Stimulated activated naive CD8-positive, alpha-beta T cell treated with anti-CD3 and anti-CD28 coated beads, Interleukin-15, Interleukin-2, amounts not matched to agents 100 U/mL and 50 U/mL, for 24 hours (primary cell): ENCODE measurements around the gene RHOT2.

Source experiments
- ATAC-seq: fragments of 150-1000 bp; cut with Tn5 transposase; one replicate; pipeline ENCODE4 v1.10.0; 2021
- DNase-seq: peaks from one replicate; pipeline ENCODE4 v3.0.0; 2021

The RHOT2 gene

DNA sequence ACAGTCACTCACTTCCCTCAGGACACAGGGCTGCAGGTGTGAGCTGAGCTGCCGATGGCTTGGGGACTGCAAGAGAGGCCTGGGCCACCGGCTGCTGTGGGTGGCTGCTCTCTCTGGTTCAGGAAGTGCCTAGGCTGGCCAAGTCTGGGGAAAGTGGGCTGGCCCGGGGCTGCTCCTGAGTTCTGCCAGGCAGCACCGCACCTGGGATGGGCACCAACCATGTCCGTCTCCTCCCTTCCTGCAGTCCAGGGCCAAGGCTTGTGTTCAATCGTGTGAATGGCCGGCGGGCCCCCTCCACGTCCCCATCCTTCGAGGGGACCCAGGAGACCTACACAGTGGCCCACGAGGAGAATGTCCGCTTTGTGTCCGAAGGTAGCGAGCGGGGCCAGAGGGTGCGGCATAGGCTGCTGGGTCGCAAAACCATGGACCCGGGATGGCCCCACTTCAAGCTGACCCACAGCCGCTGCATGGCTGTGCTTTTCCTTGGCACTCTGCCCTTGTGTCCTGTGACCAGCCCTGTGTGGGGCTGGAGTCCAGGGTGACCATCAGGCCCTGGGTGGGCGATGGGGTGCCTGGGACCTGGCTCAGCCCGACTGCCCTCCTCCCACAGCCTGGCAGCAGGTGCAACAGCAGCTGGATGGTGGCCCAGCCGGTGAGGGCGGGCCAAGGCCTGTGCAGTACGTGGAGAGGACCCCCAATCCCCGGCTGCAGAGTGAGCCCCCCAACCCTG, 20.6 kb upstream of the RHOT2 start:
- no peak for DNase-seq

DNA sequence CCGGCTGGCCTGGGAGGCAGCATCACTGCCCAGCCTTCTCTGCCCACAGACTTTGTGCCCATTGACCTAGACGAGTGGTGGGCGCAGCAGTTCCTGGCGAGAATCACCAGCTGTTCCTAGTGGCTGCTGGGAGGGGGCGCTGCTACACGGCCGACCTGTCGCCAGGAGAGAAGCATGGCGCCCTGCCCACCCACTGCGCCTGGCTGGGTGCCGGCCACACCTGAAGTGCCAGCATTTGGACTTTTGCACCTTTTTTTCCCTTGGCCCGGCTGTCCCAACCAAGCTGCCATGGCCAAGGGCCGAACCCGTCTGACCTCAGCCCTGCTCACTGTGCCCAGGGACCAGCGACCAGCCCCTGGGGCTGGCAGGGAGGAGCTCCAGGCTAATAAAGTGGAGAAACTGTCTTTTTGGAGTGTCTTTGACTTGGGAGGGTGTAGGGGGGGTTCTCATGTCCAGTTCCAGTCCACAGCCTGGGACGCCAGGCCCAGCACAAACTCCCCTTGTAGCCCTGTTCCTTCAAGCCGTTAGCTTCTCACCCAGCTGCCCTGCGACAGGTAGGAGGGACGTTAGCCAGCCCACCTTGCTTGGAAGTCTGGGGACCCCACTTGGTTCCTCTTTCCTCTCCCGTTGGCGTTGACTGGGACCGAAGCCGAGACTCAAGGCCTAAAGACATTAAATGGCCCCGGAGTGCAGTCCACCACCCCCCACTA, 19.7 kb upstream of the RHOT2 start:
- DNase-seq, result peak; percentile 78
- ATAC-seq, result peak; percentile 16

More for the DNA sequence above, 20.6 kb upstream of the RHOT2 start:
- no peak for ATAC-seq

DNA sequence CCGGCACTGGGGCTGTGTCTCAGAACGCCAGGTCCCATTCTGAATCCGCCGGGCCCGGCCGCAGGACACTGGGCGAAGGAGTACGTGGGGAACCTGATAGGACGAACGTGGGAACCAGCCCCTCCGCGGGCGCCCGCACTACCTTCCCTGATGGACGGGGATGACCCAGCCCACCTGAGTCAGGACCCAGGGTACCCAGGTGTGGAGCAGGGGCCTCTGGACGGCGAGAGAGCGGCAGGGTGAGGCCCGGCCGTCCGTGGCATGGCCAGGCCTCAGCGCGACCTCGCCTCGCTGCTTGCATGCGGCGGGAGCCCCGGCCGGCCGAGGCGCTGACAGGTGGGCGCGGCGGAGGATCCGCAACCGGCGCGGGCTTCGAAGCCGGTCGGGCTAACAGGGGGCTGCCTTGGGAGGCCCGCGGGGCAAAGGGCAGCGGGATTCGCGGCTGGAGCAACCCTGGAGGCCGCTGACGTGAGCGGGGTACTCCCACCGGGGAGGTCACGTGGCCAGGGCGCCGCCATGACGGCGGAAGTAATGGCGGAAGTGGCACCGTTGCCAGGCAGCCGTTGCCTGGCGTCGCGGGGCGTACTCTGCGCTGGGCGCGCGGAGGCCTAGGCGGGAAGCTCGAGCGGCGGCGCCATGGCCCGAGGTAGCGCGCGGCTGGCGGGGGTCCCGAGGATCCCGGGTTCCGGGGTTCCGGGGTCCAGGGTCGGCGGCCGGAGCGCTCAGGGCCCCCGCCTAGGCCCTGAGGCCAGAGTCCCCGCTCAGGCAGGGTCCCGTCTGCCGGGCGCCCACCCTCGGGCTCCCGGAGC, 18.9 kb upstream of the RHOT2 start, which contains the start of gene WDR90:
Gene WDR90 (plus strand): TSS at position 585 of the 809 bp plus-strand sequence. CDS start 52 bp downstream, at position 637.
- ATAC-seq, result peak; percentile 89

DNA sequence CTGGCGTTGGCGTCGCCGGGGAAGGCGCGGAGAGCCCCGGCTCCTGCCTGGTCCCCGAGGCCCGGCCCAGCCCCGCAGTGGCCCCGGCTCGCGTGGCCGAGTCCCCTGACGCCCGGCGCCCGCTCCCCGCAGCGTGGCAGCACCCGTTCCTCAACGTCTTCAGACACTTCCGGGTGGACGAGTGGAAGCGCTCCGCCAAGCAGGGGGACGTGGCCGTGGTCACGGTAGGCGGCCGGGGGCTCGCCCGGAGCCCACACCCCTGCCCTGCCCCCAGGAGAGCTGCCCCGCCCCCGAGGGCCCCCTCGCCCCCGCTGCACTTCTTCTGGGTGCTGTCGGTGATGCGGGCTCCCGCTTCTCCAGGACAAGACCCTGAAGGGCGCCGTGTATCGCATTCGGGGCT, 18.3 kb upstream of the RHOT2 start:
- no peak for ATAC-seq
- peak; percentile 41 for DNase-seq

More for the DNA sequence above, 18.9 kb upstream of the RHOT2 start, which contains the start of gene WDR90:
- peak; percentile 96 for DNase-seq

DNA sequence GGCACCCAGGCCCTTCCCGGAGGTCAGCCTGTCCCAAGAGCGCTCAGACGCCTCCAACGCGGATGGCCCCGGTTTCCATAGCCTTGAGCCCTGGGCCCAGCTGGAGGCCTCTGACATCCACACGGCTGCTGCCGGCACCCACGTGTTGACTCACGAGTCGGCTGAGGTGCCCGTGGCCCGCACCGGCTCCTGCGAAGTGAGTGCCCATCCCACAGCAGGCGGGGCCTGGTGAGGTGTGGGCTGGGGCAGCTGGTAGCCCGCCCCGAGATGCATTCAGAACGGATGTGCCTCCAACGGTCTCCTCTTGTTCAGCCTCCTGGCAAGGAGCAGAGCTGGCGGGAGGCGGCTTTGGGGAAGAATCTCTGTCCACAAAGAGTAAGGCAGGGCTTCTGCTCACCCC, 16.1 kb upstream of the RHOT2 start:
- DNase-seq, result no peak
- no peak for ATAC-seq

DNA sequence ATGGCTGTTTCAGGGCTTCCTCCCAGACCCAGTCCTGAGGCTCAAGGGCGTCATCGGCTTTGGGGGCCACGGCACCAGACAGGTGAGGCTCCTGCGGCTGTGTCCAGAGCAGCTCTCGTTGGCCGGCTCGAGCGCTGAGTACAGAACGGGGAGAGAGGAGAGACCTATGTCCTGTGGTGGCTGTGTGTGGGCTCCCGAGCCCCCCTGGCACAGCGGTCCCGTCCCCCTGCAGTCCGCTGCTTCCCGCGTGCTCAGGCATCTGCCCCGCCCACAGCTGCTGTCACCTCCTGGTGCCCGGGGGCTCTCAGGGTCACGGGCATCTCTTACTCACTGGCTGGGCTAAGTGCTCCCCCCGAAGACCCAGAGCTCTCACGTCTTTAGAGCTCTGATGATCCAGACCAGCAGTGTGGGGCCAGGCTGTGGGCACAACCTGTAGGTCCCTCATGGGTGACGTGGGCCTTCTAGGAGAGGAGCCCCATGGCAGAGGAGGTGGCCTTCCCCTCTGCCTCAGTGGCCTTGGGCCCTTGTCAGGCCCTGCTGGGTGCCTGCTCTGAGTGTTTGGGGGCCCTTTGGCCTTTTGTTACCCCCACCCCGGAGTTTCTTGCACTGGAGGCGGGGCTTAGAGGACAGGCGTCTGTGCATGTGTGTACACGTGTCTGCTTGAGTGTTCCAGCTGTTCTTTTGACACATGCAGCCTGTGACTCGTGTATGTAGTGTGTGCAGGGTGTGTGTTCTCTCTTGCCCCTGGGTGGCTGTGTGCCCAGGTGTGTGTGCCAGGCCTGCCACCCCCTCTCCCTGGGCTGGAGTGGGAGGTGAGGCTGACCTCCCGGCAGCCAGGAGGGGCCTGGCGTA, 15.3 kb upstream of the RHOT2 start:
- DNase-seq, result no peak
- no peak for ATAC-seq

DNA sequence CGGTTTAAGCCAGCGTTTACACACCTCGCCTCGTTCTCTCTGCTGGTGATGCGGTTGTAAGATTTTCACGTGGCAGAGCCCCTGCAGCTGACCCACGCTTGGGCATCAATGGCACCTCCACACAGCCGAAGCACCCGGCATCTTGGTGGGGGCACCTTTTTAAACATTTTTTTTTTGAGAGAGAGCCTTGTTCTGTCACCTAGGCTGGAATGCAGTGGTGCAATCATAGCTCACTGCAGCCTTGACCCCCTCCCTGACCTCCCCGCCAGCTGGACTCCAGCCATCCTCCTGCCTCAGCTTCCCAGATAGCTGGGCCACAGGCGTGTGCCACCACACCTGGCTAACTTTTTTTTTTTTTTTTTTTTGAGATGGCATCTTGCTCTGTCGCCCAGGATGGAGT, 13.9 kb upstream of the RHOT2 start:
- ATAC-seq (no peak), DNase-seq (no peak)

DNA sequence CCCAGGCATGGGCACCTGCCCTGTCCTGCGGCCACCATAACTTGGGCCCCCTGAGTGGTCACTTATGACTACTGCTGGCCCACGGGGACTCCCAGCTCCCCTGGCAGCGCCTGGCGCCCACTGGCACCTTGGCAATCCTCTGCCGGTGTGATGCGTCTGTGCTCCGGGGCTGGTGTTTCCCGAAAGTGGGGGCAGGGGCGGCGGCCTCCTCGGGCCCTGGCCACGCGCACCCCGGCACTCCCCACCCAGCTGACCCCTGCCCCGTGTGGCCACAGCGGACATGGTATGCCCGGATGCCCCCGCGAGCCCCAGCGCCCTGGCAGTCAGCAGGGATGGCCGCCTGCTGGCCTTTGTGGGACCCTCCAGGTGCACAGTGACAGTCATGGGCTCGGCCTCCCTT, 10.4 kb upstream of the RHOT2 start:
- DNase-seq, result no peak
- ATAC-seq, result no peak

DNA sequence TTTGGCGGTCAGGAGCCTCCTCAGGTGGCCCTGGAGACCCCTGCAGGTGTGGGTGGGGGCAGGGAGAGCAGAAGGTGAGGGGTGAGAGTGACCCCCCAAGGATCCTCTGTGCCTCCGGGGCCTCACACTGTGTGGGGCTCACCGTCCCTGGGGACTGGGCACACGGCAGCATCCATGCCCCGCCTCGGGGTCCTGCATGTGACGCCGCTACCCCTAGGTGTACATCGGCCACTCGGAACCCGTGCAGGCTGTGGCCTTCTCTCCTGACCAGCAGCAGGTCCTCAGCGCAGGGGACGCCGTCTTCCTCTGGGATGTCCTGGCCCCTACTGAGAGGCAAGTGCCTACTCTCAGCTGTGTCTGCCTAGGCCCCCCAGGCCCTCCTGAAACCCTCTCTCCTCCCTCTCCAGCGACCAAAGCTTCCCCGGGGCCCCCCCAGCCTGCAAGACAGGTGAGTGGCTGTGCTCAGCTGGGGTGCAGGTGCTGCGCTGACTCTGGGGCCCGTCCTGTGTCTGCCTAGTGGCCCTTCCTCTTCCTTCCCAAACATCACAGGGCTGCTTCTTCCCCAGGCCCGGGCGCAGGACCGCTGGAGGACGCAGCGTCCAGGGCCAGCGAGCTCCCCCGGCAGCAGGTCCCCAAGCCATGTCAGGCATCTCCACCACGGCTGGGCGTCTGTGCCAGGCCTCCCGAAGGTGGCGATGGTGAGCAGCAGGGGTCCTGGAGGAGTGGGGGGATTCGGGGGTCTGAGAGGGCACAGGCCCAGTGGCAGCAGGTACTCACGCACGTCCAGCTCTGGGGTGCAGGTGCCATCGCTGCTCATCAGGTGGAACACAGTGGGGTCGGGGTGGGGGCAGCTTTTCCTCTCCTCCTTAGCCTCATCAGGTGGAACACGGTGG, 9.0 kb upstream of the RHOT2 start:
- DNase-seq (no peak), ATAC-seq (no peak)

DNA sequence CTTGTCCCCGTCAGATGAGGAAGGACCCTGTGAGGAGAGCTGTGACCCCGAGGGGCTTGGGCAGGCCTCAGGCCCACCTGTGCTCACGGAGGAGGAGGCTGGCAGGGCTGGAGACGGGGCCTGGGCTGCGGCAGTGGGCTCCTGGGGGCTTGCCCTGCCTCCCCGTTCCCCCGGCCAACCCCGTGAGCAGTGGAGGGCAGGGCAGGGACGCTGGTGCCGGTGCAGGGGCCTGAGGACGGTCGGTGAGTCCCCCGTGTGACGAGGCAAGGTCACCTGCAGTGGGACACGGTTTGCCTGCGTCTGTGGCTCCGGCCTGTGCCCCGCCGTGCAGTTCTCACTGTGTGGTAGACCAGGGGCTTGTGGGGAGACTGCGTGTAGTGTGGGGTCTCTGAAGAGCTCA, 8.3 kb upstream of the RHOT2 start:
- ATAC-seq (no peak), DNase-seq (no peak)

DNA sequence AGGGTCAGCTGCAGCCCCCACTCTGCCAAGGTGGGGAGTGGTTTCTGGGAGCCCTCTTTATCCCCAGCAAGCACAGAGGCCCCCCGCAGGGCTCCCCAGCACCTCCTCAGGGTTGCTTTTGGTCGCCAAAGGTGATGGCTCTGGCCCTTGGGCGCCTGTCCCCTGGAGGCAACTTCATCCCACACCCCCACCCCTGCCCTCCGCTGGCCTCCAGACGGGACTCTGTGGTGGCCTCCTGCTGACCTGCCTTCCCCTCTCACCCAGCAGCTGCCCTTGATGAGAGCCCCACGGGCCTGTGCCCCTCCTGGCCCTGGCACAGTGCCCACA, 7.8 kb upstream of the RHOT2 start:
- no peak for DNase-seq
- no peak for ATAC-seq

DNA sequence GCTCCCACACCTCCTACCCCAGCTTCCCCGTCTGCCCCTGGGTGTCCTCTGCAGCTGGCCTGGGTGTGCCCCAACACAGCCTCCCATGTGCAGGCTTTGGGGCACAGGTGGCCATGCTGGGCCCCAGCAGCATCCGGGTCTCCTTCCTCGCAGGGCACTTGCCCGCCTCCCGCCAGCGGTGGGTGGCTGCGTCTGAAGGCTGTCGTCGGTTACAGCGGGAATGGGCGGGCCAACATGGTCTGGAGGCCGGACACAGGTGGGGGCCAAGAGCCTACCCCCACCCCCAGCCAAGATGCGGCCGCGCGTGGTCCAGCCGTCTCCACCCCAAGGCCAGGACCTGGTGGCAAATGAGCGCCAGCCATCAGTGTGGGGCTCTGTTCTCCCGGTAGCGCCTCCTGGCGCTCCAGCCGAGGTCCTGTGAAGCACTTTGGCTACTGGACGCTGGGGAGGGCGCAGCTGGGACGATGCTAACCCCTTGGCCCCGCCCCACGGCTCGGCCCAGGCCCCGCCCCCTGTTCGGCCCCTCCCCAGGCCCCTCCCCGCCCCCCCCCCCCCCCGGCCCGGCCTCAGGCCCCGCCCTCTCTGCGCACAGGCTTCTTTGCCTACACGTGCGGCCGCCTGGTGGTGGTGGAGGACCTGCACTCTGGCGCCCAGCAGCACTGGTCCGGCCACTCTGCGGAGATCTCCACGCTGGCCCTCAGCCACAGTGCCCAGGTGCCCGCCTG, 7.3 kb upstream of the RHOT2 start:
- DNase-seq, result peak; percentile 74
- ATAC-seq, result peak; percentile 61

DNA sequence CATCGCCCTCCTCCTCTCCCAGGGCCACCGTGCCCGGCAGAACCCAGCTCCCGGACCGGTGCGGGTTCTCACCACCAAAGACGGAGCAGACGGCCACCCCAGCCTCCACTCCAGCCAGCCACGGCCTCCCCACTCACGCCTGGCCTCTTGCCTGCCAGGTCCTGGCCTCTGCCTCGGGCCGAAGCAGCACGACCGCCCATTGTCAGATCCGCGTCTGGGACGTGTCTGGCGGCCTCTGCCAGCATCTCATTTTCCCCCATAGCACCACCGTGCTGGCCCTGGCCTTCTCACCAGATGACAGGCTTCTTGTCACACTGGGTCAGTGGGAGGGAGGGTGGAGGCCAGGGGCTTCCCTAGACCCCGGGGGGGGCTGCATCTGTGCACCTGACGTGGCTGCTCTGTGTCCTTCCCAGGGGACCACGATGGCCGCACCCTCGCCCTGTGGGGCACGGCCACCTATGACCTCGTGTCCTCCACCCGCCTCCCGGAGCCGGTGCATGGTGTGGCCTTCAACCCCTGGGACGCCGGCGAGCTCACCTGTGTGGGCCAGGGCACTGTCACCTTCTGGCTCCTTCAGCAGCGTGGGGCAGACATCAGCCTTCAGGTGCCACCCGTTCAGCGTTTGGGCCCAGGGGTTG, 6.6 kb upstream of the RHOT2 start:
- DNase-seq, result no peak
- no peak for ATAC-seq

DNA sequence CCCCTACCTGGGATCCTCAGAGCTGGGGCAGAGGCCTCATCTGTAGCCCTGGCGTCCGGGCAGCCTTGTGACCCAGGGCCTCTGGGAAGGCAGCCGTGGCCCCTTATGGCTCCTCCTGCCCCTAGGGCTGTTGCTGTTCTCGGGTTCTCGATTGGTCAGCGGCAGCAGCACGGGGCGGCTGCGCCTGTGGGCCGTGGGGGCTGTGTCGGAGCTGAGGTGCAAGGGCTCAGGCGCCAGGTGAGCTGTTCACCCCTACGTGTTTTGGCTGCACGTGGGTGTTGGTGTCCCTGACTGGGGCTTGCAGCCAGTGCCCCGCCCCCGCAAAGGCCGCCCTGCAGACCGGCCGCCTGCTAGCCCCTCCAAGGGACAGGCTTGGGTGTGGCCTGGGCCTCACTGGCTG, 5.8 kb upstream of the RHOT2 start:
- DNase-seq (no peak), ATAC-seq (no peak)

DNA sequence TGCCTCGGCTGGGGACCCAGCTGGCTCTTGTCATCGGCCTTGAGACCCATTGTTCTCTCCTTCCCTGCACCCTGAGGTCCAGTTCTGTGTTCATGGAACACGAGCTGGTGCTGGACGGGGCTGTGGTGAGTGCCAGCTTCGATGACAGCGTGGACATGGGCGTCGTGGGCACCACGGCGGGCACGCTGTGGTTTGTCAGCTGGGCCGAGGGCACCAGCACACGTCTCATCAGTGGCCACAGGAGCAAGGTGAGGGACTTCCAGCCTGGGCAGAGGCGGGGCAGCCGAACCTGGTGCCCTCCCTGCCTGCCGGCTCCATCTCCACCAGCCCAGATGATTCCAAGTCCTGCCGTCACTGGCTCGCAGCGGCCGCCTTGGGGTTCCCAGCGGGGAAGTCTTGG, 5.3 kb upstream of the RHOT2 start:
- DNase-seq (no peak), ATAC-seq (no peak)

DNA sequence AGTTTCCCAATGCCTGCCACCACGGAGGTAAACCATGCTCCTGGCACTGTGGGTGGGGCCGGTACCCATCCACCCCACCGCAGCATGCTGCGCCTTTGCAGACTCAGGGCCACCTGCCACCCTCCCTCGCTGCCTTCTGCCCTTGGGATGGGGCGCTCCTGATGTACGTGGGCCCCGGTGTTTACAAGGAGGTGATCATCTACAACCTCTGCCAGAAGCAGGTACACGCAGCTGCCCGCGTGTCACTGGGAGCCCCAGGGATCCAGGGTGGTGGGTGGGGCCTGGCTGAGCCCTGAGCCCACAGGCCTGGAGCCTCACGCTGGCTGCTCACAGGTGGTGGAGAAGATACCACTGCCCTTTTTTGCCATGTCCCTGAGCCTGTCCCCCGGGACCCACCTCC, 1.4 kb upstream of the RHOT2 start:
- DNase-seq, result no peak
- ATAC-seq, result no peak

DNA sequence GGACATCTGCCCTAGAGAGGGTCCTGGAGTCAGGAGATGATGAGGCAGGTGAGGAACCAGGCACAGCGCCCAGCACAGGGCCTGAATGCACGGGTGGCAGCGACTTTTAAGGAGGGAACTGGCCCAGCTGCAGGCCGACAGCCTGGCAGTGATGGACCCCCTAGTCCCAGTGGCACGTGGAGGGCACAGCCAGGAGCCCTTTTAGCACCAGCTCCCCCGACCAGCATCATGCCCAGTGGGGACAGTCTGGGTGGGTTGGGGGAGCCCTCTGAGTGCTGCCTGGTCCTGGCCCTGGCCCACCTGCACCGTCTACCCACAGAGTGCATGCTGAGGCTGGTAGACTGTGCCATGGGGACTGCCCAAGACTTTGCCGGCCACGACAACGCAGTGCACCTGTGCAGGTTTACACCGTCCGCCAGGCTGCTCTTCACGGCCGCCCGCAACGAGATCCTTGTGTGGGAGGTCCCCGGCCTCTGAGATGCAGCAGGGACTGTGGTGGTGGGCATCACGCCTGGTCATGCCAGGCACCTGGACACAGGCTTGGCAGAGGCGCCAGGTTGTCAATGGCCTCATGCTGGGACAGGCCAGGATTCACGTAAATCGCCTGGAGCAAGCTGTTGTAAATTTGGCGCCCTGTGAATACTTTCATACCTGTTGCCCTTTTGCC, 686 bp upstream of the RHOT2 start:
- DNase-seq, result no peak
- no peak for ATAC-seq

DNA sequence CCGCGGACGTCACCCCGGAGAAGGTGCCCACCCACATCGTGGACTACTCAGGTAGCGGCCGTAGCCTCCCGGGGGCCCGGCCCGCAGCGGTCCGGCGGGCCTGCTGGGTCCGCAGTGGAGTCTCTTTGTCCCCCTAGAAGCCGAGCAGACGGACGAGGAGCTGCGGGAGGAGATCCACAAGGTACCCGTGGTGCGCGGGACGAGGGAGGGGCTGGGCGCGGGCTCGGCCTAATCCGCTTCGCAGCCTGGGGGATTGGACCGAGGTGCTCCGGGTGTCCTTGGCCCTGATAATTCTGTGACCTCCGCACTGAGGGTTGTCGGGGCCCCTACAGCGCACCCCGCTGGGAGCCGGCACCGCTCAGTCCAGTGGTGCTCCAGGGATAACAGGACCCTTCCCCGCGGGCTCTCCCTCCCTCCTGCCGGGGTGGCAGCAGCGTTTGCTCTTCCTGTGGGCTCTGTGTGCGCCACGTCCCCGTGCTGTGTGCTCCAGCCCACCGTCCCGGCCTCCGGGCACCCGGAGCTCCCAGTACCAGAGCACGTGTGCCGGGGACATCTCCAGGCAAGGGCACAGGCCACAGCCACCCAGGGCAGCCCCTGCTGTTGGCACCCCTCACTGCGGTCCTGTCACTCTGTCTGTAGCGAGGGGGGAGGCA, 713 bp downstream of the RHOT2 start:
- ATAC-seq, result no peak
- no peak for DNase-seq

DNA sequence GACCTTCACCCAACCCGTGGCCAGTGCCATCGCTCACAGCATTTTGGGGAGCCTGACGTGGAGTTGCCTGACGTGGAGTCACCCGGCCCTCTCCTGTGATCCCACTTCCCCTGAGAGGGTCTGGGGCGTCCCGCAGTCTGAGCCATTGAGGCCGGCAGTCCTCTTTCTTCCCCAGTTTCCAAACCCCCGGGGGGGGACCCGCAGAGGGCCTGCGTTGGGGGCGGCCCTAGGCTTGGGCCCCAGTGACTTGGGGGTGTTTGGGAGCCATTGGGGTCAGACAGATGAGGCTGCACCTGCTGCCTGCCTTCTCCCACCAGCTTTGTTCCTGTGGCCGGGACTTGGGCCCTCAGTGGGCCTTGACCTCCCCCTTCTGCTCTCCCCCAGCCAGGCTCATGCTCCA, 1.7 kb downstream of the RHOT2 start:
- no peak for DNase-seq
- no peak for ATAC-seq
